Endometrial microvascular endothelial cells (primary cell): ENCODE results near the gene CTNNA2. TPM values are rescaled to one million over a fixed set of nuclear protein-coding genes. Genes with fewer than 3 reads are reported as not detected.
"Not testable (repeated sequence)": the region's sequence is repeated elsewhere in the genome, so short reads cannot be mapped to it uniquely, and the experiment has no call there.

Experiments used
- in situ Hi-C: cut with HindIII; loops from 2 replicates; pipeline ENCODE4 v1.10.0; 2017; ENCODE audit warnings: low sequenced_read_pairs, low pct_unique_long_range_greater_than_20kb; ENCODE audit errors: inconsistent ontology term
- total RNA-seq: library from RNA; depleted of rRNA; stranded (reverse); fragments of >200 nt; gene quantifications from one replicate; pipeline ENCODE4 v1.2.3, GENCODE V29; 2015; ENCODE audit errors: inconsistent ontology term

The CTNNA2 gene
- total RNA-seq, 1 donor from 2014 or later, result not detected

DNA sequence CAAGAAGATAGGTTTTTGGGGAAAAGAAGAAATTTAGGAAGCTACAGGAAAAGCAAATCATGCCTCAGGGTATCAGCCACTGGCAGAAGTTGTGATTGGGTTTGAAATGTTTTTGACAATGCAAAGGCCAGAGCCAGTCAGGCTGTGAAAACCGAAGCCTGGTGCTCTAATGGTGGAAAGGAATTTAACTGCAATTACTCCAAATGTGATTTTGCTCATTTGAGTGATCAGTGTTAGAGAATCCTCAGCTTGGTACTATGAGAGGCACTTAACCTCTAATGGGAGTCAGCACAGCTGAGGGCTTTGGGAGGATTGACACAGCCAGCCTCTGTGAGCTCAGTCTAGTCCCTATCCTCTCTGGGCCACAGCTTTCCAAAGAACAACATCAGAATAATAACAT lies 615.2 kb downstream of the CTNNA2 start:
- in situ Hi-C loops, result no loop called here

DNA sequence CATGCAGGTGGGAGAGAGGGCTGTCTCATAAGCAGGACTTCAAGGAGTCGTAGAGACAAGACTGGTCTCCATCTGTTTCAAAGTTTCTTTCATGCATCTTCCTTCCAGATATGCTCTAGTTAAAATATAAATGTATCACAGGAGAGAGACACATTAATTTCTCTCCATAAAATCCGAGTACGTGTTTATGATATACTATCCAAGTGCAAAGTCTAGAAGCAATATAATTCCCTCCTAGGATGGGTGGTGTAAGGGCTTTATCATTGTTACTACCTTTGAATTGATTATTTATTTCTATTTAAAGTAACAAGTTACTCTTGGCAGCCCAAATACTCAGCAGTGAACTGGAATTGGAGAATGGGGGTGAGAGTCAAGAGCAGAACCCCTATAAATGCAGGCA lies 619.4 kb downstream of the CTNNA2 start:
- in situ Hi-C loops, result no loop called here

DNA sequence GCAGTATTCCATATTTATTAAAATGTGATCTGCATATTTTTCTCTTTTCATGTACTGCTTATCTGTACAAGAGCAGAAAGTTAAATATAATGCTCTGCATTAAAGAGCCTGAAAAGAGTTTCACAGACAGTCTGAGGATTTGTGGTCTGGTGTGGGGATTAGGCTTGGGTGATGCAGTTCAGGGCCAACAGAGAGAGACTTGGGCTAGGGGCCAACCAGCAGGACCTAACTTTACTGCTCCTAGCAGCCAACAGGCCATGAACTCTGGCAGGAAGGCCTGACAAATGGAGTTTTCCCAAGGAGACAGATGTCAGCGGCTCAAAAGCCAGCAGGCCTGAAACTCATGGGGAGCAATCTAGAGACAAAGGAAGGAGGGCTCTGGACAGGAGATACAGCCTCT lies 622.1 kb downstream of the CTNNA2 start:
- in situ Hi-C loops, result no loop called here

DNA sequence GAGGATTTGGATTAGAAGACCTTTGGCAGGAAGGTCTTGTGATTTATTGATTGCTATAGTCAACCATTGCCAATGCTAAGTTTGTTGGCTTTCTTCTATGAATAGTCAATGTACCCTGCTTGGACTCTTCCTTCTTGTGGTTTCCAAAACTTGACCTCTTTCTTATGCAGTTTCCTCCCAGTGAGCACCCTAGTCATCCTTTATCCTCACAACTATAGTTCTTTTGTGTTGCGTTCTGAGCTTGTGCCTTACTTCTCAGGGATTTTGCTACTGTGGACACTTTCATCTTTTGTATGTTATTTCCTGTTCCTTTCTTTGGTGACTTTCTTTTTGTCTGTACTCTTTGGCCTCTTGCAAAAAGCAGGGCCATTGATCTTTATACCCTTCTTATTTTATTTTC lies 623.5 kb downstream of the CTNNA2 start:
- in situ Hi-C loops, result no loop called here

DNA sequence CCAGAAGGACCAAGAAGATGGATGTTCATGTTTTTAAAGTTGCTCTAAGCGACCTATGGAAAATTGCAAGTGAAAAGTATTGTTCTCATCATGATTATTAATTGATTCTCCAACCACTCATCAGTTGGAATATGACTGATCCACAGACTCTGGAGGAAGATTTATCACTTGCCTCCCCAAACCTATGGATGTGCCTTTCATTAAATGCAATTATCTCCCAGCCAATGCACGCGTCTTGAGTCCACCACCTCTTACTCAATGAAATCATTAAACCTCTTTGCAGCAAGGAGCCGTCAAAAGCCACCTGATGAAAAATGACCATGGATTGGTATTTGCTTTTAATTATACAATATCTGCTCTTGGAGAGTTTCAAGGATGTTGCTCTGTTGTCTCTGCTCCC lies 626.1 kb downstream of the CTNNA2 start:
- in situ Hi-C loops, result no loop called here

DNA sequence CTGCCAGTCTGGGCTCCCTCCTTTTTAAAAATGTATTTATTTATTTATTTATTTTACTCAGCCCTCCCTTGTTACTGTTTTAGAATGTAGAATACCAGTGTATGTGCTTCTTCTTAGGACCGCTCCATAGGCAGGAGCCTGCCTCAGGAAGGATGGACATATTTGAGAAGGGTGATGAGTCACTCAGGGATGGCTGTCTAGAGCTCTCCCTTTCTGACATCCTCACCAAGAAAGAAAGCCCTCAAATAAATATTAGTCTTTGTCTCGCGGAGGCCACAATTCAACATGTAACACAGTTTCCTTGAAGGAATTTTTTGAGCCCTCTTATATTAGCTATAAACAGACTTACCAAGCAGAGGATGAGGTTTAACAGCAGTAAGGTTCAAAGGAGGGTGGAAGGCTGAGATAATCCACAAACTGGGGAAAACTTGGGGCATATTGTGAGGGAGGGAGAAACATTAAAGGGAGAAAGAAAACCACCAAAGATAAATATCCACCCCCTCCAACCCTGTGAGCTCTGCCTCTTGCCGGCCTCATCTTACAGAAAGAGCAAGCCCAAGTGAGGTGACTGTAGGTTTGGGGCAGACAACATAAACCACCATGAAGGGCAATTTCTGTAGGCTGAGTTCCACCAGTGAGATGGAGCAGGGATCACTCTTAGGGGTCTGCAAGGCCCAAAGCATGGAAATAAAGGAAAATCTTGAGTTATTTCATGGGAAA lies 628.3 kb downstream of the CTNNA2 start:
- in situ Hi-C loops, result no loop called here

DNA sequence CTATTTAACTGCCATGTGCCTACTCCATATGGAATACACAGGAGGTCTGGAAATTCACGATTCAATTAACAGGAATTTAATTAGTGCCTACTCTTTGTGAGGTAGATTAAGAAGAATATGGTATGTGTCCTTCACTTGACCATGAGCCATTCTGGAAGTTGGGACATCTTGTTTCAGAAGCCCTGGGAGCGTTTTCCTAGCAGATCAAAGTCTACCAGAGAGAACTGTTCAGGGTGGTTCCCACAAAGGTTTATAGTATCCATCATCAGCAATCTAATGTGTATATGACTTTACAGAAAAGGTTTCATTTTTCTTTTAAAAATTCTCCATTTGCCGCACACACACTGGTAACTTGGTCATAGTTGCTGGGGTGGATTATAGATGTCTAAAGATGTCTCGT lies 632.6 kb downstream of the CTNNA2 start:
- in situ Hi-C loops, result no loop called here

DNA sequence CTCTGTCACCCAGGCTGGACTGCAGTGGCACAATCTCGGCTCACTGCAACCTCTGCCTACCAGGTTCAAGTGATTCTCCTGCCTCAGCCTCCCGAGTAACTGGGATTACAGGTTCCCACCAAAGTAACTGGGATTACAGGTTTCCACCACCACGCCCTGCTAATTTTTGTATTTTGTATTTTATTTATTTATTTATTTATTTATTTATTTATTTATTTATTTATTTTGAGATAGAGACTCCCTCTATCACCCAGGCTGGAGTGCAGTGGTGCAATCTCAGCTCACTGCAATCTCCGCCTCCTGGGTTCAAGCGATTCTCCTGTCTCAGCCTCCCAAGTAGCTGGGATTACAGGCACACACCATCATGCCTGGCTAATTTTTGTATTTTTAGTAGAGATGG lies 633.9 kb downstream of the CTNNA2 start:
- in situ Hi-C loops, result not testable (repeated sequence)

DNA sequence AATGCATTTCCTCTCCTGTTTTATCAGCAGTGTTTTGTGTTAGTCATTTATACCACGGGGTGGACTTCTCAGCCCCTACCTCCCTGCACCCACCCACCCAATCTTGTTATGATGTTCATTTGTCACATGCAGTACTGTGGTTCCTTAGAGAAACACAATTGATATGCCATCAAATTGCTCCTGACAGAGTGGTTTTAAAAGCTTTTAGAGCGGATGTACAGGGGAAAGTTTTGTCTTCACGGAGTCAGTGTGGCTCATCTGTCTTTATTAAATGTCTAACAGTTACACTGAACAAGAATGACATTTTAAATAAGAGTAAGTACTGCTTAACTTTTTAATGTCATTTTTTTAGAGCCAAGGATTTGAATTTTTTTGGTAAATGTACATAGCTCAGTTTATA lies 634.8 kb downstream of the CTNNA2 start:
- in situ Hi-C loops, result no loop called here

DNA sequence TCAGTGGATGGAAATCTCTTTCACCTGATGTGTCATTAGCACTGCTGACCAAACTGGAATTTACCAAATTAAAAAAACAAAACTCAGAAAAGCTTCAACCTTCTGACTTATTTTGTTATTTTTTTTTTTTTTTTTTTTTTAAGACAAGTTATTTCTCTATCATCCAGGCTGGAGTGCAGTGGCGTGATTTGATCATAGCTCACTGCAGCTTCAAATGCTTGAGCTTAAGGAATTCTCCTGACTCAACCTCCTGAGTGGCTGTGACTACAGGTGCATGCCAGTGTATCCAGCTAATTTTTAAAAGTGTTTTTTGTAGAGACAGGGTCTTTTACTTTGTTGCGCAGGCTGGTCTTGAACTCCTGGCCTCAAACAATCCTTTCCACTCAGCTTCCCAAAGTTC lies 636.1 kb downstream of the CTNNA2 start:
- in situ Hi-C loops, result no loop called here

DNA sequence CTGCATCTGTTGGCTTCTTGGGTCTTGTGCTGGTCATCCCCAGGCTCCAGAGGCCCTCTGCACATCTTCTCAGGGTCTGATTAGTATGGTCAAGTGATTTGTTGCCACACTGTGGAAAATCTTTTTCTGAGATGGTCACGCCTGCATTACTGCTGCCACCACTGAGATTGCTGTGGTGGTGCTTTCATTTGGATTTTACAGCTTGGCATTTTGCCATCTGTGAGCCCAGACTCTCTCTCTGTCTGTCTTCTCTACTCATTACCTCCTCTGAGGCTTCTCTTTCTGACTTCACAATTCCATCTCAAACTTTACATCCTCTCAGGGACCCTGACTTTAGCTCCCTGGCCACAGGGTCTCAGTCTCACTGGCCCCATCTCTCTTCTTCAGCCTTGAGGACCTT lies 637.1 kb downstream of the CTNNA2 start:
- in situ Hi-C loops, result no loop called here

DNA sequence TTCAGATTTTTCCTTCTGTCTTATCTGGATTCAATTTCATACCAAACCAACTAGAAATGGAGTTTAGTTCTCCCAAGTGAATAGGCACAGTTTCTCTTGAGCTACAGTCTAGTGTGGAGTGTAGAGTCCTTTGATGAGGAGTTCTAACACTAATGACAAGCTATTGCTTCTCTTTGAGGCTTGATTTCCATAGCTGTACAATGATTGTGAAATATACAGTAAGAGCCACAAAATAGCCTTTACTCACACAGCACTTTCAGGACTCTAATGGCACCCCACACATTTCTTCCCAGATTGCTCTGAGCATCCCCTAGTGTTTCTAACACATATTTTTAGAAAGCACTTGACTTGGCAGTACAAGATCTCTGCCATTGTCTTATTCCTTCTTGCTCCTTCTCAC lies 638.4 kb downstream of the CTNNA2 start:
- in situ Hi-C loops, result no loop called here

DNA sequence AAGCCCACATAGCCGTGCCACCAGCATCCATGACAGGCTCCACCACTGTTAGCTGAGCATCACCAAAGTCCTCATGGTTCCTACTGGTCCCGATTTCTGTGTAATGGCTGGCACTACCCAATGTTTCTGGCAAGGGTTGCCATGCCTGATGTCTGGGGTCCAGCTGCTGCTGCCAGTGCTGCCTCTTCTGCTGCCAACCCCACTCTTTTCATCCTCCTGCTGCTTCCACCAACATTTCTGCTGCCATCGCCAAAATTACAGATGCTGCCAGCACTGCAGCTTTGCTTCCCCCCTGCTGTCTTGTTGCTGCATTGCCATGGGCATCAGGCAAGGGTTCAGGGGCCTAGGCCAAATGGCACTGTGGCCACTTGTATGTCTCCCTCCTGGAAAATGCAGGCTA lies 638.8 kb downstream of the CTNNA2 start:
- in situ Hi-C loops, result no loop called here

DNA sequence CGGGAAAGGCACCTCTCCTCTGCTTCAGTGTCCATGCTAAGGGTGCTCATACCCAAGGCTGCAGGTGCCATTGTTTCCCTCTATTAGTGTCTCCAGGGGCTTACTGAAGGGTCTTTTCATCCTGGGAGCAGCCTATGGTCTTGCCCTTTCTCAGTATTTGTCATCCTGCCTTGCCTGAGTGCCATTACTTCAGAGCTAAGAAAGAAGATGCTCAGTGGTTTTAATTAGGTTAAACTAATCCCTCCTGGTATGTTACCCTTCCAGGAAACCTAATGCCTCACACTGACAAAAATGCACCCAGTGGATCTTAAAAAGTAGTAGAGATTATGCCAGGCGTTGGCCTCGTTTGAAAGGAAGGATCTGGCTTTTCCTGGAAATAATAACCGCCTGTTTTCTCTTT lies 640.3 kb downstream of the CTNNA2 start:
- in situ Hi-C loops, result no loop called here

DNA sequence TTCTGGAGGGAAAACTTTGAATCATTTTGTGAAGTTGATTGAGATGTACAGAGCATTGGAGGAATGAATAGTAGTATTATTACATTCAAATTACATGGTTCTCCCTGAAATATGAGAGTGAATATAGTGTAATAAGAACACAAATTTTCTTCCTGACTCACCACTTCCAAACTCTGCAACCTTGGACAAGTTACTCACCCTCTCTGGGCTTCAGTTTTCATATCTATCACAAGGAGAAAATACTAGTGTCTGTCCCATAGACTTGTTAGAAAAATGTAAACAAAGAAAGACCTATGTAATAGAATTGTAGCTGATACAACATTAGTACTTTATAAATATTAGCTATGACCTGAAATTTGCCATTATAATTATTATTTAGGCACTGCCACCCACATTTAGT lies 640.9 kb downstream of the CTNNA2 start:
- in situ Hi-C loops, result no loop called here

DNA sequence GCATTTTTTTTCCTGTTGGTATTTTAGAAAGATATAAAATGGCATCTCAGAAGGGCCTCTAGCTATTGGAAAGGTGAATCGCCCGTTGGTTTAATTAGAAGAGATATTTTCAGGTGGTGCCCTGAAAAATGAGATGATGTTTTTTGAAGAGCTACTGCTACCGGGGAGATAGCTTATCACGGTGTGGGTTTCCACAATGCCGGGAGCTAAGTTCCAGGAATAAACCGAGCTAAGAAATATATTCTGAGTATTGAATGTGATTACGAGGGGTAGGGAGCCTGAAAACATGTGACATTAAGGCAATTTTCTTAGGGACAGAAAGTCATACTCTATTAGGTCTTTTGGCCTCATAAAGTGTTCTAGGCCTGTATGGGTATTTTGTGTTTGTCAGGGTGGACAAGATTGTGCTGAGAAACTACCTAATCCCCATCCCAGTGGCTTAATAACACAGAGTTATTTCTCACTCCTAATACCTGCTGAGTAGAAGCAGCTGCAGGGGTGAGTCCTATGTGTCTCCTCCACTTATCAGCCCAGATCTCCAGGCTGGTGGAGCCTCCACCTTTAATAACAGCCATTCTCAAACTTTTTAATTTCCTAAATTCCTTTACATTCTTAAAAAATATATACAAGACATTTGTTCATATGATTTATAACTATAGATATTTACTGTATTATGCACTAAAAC lies 641.5 kb downstream of the CTNNA2 start:
- in situ Hi-C loops, result no loop called here

DNA sequence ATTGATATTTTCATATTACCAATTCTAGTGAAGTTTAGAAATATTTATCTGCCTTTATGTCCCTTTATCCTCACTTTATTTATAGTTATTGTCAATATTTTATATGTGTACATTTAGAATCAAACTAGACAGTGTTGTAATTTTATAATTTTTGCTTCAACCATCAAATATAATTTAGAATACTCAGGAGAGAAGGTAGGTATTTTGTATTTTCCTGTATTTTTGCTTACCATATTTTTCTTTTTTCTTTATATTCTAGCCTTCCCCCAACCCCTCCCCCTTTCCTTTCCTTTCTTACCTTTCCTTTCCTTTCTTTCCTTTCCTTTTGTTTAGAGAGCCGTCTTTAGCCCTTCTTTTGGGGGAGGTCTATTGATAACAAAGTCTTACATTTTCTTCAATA lies 651.5 kb downstream of the CTNNA2 start:
- in situ Hi-C loops, result no loop called here

DNA sequence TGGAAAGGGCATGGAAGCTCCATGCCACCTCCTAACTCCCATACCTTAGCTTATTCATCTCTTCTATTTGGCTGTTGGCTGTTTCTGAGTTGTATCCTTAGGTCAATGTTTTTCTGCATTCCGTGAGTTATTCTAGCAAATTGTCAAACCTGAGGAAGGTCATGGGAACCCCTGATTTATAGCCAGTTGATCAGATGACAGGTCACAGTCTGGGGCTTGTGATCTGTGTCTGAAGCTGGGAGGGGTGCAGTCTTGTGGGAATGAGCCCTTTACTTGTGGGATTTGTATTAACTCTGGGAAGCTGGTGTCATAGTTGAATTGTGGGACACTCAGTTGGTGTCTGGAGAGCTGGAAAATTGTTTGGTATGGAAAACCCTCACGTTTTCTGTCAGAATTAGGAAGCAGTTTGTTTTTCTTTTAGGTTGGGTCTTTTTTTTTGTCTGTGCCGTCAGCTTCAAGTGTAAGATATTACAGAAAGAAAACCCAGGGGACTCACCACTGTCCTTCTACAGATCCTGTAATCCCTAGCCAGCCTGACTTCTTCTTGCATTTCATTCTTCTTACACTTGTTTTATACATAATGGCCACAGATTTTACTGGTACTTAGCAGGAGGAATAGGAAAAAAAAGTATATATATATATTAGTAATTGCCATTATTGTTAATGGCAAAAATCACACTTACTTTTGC lies 653.8 kb downstream of the CTNNA2 start:
- in situ Hi-C loops, result no loop called here

DNA sequence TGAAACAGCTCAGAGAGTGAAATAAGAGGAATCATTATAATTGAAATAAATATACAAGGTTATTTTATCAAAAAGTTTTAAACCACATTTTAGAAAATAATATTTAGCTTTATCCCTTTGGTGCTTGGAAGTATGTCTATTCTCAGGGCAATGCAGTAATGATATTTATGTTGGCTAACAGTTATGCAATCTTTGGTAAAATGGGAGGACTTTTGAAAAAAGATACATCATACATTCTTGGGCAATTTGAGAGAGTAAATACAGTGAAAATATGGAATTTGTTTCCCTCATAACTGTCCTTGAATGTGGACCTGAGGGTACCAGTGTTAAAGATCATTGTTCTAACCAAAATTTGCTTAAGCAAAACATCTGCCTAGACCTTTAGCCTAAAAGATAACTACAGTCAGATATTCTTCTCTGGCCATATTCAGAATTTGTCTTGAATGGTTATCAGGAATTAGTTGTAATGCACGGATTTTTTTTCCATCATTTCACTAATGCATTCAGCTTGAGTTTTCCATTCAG lies 654.5 kb downstream of the CTNNA2 start:
- in situ Hi-C loops, result no loop called here

DNA sequence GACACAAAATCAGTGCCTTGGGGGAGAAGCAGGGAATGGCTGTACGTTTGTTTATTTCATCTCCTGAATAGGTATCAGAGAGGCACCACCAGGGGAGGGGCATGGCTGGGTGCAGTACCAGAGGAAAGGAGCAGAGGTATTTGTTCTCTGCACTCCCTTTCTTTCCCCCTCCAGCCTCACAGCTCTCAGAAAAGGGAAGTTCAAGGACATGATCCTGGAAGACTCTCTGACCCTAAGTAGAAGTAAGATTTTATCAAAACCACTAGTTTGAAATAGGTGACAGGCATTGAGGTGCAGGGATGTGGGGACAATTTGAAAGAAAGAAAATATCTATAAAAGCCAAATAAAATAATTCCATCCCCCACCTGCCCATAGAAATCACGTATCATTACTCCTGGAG lies 655.2 kb downstream of the CTNNA2 start:
- in situ Hi-C loops, result no loop called here
